HG02642 (cell line): Measurements from ENCODE around the gene CCDC24.

Experiments used
- ATAC-seq: cut with Tn5 transposase; IDR thresholded peaks from one replicate; pipeline ENCODE4 v1.9.1; 2021; ENCODE audit warnings: mild to moderate bottlenecking; ENCODE audit not compliant: unreplicated experiment, poor library complexity

The CCDC24 gene

DNA sequence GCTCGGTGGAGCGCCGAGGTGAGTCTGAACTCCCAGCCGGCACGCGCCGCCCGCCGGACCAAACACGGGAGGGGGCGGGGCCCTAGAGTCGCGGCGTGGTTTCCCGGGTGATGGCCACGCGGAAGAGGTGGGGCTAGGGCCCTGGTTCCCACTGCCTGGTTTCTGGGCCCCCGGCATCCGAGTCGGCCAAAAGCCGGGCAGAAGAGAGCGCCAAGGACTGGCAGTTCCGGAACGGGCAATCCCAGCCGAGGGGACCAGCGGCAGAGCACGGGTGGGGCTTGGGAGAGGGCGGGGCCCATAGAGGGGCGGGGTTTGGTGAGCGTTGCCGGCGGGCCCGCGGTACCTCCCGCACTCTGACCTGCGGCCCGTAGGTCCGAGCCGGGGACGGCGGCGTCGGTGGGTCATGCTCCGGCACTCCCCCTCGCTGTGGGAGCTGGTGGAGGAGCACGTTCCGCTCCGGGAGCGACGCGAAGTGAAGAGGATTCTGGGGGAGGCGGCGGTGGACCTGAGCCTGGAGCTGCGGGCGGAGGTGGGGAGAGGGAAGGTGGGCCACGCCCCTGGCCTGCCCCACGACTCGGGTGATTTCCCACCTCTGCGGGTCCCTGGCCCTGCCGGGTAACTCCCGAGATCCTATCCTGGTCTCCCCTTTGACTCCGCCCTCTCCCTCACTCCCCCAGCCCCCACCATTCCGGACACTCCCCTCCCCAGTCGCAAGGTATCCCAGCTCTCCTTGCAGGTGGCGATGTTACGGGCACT lies at the start of gene CCDC24:
Gene CCDC24, plus strand, starts transcription at position 124 of the 756 bp plus-strand sequence. Its CDS starts 280 bp downstream, at position 404.
- ATAC-seq = peak; percentile 78

DNA sequence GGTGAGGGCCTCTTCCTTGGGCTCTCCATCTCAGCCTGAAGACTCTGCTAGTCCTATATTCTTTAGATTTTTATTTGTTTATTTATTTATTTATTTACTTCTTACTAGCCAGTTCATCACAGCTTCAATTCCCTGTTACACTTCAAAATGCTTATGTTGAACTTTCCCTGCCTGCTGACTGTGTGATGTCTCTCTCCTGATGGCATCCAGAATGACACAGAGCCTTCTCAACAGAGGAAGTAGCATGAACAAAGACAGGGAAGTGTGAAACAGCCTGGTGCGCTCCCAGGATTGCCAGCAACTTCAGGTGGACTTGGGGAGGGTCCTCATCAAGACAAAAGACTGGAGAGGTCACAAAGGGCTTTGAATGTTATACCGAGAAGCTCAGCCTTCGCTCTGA lies 49.0 kb upstream of the CCDC24 start:
- ATAC-seq = no peak

DNA sequence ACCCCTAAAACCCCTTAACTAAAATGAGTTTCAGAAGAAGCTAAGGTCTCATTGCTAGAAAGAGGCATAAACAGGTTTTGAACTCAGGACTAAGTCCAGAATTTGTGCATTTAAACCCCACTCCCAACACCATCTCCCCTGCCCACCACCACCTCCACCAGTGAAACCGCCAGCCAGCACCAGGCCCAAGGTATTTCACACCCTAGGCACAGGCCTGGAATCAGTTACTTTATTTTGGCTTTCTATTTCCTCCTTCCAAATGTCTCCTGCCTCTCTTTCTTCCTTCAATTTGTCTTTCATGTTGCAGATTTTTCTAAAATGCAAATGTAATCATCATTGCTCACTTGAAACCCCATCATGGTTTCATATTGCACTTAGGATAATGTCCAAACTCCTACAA lies 46.5 kb upstream of the CCDC24 start:
- no peak for ATAC-seq

DNA sequence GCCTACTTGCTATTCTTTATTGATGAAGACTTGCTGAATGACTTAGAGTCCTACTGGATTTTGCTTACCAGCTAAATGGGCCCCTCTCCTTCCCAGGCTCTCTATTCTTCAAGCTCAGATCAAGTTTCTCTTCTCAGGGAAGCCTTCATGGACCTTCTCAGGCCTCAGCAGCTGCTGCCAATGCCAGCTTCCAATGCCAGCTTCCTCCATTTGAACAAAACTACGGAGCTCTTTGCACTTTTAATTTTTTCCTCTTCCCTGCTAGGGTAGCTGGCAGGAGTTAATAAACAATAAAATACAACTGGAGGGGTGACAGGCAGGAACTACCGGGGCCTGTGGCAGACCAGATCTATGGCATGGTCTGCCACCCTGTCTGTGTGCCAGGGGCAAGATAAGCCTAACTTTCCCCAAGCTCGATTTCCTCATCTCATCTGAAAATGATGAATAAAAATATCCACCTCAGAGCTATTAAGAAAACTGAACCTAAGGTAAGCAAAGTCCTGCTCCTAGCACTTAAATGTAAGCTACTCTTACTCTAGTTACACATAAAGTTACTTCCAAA lies 45.6 kb upstream of the CCDC24 start:
- no peak for ATAC-seq

DNA sequence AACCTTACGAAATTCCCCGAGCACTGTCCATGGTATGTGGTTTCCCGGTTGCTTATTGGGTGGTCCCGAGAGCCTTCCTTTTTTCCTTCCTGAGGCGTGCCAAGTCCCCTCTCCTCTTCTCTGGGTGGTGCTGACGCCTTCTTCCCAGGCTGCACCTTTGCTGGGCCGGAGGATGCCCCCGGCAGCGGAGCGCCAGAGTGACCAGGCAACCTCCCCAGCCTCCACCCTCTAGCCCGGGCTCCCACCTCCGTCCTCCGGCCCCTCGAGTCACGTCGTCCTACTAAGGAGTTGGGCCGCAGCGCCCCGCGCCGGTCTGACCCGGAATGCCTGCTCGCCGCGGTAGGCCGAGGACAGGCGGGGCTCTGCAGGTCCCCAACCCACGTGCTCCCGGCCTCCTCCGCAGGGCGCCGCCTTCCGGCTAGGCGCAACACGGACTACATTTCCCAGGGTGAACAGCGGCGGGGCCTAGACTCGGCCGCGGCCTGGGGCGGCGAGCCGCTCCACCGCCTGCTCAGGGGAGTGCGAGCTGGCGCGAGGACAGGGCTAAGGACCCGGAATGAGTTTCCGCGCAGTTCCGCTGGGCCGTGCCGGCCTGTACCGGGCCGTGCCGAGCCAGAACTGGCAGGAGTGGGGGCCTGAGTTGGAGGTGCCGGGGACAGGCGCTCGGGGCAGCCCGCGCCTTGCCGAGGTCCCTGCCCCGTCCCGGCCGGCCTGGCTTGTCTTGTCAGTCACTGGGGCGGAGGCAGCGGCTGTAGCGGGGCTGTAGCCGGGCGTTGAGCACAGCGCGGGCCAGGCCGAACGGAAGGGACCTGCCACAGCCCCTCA lies 45.0 kb upstream of the CCDC24 start, which contains the start of gene IPO13:
Gene IPO13, plus strand, starts transcription at position 715 of the 825 bp plus-strand sequence. CDS start 651 bp downstream, outside the sequence.
- peak; percentile 92 for ATAC-seq

DNA sequence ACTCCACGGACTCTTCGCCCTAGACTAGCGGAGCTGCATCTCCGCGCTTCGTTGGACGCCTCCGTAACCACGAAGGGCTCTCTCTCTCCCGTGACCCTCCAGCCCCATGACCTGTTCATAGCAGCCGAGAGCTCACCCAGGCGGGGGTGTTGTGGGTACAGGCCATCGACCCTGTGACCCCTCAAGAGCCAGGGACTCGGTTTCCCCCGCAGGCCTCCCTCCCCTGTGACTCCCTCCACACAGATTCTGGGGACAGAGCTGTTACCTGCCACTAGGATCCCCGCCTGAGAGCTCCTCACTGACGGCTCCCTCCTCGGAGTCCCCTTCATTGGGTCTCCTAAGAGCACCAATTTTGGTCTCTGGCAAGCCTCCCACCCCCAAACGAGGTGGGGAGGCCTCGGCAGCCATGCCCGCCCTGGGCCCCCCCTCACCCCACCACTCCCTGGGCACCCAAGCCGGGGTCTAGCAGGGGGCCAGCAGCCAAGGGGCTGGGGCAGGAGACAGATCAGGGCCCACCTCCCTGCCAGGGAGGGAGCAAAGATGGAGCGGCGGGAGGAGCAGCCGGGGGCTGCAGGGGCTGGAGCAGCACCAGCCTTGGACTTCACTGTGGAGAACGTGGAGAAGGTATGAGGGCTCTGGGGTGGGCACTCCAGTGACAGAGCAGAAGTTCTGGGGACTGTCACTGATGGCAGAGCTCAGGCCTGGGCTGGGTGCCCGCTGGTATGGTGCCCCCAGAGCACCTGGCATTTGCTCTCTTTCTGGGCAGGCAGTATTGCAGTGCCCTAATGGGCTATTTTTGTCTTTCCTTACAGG lies 44.1 kb upstream of the CCDC24 start:
- peak; percentile 2 for ATAC-seq

DNA sequence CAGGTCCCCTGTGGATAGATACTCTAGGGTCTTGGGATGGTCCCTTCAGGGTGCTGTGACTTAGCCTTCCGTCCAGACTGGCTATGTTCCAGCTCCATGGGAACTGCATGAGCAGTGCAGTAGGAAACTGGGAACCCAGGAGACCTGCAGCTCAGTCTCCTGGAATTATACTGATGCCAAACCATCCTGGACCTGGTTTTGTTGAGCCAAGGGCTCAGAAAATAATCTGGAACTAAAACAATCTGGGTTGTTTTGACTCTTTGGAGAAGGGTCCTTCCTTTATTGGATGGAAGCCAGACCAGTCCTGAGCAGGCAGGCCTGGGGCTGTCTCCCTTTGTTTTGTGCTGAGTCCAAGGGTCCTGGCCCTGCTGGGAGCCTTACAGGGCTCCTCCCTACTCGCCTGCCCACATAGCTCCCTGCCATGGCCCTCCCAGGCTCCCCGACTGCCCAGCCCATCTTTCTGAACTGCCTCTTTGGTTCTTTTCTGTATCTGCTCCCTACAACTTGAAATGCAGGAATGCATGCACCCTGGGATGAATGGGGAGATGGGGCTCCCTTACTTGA lies 43.4 kb upstream of the CCDC24 start:
- no peak for ATAC-seq

DNA sequence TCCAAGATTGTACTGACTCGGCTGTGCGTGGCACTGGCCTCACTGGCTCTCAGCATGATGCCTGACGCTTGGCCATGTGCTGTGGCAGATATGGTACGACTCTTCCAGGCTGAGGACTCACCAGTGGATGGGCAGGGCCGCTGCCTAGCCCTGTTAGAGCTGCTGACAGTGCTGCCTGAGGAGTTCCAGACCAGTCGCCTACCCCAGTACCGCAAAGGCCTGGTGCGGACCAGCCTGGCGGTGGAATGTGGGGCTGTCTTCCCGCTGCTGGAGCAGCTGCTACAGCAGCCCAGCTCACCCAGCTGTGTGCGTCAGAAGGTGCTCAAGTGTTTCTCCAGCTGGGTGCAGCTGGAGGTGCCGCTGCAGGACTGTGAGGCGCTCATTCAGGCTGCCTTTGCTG lies 41.7 kb upstream of the CCDC24 start:
- no peak for ATAC-seq

DNA sequence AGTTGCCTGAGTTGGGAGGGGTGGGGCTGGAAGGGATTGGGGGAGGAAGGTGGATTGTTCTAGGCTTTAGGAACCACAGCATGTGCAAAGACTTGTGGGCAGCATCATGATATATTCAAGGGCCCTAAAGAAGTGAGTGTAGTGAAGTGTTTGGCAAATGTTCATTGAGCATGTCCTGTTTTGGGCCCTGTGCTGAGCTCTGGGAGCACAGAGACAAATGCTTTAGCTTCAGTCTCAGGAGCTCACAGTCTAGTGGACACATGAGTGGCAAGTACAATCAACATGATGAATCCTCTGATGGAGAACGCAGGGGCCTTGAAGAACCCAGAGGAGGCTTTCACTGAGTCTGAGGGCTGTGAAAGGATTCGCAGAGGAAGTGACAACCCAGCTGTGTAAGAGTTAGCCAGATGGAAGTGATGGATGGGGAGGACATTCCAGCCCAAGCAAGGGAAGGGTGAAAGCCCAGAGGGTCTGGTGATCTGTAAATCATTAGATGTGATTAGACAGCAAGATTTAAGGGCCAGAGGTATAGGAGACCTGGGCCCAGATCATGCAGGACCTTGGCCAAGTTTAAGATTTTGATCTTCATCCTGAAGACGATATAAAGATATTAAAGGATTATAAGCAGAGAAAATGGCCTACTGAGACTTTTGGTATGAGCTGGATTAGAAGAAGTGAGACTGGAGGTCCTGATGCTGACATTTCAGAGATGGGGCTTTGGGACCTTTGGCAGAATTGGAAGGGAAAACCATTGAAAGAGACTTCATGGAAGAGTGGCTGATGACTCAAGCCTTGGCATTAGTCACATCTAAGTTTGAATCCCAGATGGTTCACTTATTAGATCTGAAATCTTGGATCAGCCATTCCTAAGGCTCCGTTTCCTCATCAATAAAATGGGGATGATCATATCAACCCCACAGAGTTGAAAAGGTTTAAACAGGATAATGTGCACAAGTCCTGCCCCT lies 40.1 kb upstream of the CCDC24 start:
- ATAC-seq = no peak

DNA sequence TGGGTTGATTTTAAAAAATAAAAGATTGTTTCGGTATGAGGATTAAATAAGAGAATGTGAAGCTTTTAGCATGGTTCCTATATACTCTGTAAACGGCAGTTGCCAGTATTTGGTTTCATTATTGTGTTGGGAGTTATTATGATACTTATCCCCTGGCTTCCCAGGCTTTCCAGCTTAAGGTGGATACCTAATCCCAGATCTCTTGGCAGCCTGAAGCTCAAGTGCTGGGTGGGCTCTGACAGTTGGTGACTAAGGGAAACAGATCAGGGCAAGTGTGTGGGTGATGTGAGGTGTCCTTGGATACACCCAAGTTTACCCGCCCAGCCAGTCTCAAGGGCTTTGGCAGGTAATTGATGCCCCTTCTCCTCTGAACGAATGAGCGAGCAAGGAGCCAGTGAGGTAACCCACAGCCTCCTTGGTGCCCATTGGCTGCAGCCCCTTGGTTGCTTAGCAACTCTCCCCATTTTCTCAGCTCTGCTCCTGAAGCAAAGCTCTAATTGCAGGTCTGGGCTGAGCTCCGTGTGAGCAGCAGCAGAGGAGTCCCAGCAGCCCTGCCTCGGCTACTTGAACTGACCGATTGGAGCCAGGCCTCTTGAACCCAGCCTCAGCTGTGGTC lies 38.6 kb upstream of the CCDC24 start:
- ATAC-seq = no peak

DNA sequence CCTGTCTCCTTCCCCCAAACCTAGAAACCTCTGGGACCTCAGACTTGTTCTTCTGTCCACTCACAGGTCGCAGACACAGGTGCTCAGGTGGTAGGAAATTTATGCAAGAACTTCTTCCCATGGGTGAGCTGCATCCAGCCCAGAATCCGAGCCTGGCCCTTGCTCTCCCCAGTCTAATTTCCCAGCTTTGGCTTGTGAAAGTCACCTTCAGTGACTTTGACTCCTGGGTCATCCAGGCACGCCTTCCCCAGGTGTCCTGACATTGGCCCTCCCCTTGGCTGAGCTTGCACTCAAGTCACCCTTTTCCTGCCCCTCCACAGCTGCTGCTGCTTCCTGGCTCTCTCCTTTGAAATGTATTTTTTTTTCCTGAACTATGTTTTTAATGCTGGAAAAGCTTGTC lies 38.0 kb upstream of the CCDC24 start:
- no peak for ATAC-seq

DNA sequence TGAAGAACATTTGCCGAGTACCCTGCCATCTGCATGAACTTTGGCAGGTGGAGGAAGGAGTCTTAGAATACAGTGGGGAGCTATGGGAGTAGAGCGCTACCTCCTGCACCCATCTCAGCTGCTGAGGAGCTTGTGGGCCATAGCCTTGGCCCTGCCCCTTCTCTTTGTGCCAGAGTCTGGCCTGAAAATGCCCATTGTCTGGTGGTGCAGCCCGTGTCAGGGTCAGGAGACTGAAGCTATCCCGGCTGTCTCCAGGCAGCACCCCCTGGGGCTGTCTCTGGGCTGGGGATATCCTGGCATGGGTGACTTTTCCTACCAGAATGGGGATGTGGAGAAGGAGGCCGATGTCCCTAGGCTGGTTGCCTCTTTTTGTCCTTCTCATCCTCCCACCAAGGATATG lies 37.4 kb upstream of the CCDC24 start:
- ATAC-seq = no peak

DNA sequence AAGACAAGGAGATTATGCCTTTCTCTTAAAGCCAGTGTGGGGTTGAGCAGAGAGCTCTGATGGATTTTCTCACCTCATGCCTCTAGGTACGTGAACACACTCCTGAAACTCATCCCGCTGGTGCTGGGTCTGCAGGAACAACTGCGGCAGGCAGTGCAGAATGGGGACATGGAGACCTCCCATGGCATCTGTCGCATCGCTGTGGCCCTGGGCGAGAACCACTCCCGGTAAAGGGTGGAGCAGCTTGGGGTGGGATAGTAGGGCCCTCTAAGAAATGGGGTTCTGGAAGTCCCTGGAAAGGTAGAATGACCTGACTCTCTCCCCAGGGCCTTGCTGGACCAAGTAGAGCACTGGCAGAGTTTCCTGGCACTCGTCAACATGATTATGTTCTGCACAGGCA lies 35.2 kb upstream of the CCDC24 start:
- ATAC-seq = no peak

DNA sequence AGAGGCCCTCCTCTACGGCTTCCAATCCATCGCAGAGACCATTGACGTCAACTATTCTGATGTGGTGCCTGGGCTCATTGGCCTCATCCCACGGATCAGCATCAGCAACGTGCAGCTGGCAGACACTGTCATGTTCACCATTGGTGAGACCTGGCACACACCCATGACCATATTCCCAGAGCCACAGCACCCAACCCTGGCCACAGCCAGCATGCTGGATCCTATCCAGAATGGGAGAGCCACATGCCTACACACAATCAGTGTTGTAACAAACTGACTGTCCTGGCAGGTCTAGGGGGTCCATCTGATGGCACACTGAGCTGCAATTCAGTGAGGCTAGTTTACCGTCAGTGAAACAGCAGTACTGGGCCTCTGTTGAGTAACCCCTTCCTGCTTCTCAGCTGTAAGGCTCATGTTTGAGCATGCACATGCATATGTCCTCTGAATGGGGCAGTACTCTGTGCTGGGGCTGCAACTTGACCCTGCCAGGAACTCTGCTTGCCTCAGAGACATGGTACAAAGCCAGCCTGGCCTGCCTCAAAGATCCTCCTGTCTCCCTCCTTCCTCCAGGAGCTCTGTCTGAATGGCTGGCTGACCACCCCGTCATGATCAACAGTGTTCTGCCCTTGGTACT lies 33.9 kb upstream of the CCDC24 start:
- ATAC-seq = no peak

DNA sequence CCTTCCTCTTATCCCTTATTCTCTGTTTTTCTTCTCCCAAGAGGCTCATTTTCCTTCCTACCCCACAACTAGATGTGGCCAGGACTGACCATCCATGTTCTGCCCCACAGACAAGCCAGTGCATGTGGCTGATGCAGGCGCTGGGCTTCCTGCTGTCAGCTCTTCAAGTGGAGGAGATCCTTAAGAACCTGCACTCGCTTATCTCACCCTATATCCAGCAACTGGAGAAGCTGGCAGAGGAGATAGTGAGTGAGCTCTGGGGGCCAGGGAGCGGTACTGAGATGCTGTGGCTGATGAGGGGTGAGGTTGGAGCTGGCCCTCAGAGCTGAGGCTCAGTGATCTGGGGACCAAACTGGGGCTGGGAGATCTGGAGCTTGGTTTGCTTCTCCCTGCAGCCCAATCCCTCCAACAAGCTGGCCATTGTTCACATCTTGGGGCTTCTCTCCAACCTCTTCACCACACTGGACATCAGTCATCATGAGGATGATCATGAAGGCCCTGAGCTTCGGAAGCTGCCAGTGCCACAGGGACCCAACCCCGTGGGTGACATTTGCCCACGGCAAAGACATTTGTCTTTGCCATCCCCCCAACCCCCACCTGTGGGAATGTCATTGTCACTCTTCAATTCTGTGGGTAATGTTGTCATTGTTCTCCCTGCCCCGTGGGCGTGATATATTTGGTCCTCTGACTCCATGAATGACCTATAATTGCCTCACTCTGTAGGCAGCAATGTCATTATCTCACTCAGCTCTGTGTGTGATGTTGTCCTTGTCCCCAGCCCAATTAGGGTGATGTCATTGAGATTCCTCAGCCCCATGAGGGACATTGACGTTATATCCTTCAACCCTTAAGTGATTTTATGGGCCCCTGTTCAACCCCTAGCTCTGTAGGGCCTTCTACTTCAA lies 32.8 kb upstream of the CCDC24 start:
- no peak for ATAC-seq

DNA sequence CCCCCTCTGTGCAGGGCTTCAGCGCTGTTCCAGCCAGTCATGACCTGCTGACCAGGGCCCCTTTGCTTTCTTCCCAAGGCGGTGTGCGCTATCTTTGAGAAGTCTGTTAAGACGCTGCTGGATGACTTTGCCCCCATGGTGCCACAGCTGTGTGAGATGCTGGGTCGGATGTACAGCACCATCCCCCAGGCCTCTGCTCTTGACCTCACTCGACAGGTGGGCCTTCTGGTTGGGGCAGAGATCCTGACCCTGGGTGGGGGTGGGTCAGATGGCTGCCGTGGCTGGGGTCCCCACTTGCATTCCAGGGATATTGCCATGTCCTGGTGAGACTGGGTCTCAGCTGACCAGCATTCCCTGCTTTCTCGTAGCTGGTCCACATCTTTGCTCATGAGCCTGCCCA lies 30.6 kb upstream of the CCDC24 start:
- ATAC-seq = no peak

DNA sequence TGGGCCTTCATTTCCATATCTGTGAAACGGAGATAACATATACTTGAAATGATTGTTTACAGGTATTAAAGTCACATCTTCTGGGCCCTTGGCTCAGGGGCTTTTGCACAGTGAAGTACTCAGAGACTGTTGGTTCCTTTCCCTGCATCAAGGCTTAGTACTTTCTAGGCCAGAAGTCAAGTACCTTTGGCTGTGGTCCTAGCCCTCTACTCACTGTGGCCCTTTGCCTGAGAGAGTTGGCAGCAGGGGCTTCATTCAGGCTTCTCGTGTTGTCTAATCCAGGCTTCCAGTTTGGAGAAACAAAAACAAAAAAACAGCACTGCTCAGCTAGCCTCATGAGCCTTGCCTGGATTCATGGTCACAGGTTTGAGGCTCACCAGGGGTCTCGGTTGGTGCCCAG lies 29.7 kb upstream of the CCDC24 start:
- no peak for ATAC-seq
